Right renal pelvis (tissue), 4 donors: ENCODE results near the gene C1orf21. TPM values are rescaled to one million over a fixed set of nuclear protein-coding genes. Genes with fewer than 3 reads are reported as not detected.

ENCODE experiments used
- DNase-seq, 4 donors: peaks; one replicate each; pipeline ENCODE4 v3.0.0-alpha.2; 2013; ENCODE audit warnings: low read depth in 4 of 4, low spot score in 3 of 4, missing footprints in 1 of 4
- polyA plus RNA-seq, 4 donors: library from polyadenylated mRNA; unstranded; fragments of 120-200 nt; gene quantifications; one replicate each; pipeline ENCODE4 v1.2.1, GENCODE V29; 2013; ENCODE audit not compliant: insufficient read length in 4 of 4

C1orf21 gene
- polyA plus RNA-seq, 4 donors = 38.0 to 44.9 (median 40.7) TPM

DNA sequence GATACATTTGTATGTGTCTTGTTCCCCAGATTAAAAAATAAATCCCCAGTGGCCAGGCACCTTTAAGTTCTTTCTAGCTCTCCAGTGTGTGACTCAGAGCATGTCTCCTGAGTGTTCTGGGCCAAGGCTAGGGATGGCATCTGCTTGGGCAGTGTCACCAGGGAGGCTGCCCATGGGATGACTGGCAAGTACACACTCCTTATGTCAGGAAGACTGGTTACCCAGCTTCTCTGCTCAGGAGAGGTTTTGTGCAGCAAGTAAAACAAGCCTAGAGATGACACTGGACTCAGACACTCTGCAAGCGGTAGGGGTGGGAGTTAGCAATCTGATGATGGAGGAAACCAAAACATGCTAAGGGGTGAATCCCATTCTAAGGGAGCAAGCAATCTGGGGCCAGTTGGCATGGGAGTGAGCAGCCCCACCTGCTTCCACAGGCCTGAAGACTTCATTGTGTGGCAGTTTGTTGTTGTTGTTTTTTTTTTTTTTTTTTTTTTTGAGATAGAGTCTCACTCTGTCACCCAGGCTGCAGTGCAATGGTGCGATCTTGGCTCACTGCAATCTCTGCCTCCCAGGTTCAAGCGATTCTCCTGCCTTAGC lies 230.7 kb downstream of the C1orf21 start:
- no peak for DNase-seq

DNA sequence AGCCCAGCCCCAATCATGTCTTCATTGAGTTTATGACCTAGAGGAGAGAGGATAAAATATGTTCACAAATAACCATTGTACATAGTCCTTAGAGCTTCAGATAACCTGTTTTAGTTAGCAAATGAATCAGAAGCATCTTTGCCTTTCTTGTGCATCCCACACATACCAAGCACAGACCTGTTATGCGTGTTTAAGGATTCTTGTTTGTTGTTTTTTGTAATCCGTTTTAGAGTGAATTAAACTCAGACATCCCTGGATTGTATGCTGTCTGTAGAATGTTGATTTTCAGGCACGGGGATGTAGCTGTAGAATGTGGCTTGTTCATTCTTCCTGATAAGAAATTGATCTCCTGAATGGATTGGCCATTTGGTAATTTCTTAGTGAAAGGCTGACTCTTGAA lies 232.0 kb downstream of the C1orf21 start:
- DNase-seq = no peak

DNA sequence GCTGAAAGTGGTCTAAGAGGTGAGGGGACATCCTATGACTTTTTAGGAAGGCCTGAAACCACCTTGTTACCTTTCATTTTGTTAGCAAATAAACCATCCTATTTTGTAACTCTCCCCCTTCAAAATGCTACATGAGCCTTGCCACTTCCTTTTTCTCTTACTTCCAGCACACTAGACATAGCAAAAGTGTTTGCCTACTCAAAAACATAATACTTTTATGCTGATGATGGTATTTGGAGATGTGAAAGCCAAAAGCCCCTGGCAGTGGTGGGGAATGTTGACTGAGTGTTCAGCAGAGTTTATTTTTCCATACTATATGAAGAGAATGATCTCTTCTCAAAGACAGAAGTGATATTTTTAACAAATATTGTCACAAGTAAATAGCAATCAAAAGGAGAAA lies 233.6 kb downstream of the C1orf21 start:
- DNase-seq = no peak

DNA sequence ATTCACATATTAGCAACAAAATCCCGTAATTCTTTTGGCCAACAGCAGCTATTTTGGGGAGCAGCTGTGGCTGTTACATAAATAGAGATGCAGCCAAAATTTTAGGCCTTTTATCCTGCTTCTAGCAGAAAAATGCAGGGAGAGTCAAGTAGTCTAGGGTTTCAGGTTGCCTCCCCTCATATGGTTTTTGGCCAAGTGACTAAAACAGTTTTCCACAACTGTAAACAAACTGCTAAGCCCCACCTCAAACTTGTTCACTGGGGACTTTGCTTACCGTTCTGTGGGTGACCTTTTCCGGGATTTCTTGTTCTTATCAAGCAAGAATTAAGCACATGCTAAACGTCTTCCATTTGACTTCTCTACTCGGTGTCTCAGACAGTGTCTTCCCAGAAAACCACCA lies 234.4 kb downstream of the C1orf21 start:
- no peak for DNase-seq

DNA sequence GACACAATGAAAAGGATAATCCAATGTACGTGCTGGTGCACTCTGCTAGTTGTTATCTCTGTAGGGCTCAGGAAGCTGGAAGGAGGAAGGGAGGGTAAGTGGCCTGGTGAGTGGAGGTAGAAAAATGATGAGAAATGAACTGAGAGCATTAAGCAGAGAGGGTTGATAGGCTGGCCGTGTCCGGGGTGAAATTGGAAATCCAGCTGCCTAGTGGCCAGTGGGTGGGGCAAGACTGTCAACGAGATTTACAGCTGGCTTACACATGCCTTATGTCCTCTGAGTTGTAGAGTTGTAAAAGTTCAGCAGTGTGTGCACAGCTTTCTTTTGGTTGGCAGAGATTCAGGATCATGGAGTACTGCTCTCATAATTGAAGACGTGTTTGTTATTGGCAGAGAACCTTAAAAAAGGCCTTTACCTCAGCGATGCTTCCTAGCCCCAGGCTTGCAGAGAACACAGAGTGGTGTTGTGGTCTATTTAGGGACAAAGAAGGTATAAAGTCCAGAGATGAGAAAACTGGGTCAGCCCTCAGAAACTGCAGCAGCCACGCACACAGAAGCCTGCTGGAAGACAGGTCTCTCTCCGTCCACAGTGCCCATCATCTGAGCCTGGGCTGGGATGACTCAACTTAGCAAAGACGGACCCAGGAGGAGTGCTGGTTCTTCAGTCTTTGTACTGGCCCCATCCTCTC lies 235.5 kb downstream of the C1orf21 start:
- peak in 3 of 4 donors; percentile 50 to 53 (median 51) for DNase-seq

DNA sequence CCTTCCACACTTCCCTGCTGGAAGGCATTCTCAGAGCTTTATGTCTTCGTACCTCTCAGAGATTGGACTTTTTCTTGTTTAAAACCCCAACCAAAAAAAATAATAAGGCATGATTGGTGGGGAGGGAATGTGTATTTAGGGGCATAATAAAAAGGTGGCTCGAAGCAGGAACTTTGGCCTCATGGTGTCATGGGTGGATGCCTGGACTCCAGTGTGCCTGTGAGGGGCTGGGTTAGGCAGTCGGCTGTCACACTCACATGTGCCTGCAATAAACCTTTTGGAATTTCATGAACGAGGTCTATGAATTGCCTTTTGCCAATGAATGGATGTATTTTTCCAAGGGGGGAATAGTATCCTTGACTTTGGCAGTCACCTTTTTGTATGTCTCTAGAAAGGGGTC lies 236.6 kb downstream of the C1orf21 start:
- no peak for DNase-seq

DNA sequence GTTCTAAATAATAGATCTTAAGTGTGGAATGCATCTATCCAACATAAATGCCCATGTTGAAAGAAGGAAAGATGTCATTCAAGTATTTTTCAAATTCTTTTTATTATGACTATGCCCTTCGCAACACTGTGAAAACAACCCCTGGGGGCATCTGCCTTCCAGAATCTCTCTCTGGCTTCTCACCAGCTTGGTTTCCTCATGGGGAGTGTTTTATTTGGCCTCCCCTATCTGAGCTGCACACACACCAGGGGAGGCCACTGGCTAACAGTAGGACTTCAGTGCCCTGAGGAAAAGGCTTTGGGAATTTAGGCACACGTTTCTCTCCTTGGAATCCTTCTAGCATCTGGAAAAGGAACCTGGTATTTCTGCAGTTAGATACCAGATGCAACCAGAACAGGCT lies 237.2 kb downstream of the C1orf21 start:
- no peak for DNase-seq

DNA sequence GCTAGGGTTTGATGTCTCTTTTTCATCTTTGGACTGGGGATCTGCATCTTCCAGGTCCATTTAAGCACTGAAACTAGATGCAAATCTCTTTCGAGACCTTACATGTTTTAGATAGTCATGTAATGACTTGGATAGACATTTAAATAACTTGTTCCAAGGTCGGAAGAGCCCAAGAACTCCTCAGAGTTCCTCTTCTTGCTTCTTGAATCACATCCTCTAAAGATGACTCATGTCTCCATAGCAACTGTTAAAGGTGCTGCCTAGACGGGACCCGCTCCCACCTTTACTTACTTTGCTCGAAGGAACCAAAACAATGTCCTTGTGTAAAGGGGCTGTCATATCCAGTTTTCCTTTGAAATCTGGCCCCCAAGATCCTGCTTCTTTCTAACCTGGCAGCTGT lies 237.8 kb downstream of the C1orf21 start:
- DNase-seq = no peak

DNA sequence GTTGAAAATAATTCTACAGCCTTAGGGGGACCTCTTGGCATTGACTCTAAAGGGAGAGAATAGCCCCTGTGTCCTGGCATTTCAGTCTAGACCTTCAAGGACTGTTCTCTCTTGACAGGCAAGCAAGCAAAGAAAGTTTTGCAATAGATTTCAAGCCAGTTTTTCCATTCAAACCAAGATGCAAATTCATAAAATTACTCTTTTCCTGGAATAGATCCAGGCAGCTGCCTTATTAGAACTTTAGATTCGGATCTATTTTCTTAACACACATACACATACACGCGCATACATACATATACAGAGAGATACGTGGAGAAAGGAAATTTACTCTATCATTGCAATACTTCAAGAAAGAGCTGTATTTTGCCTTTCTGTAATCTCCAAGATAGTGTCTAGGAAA lies 238.4 kb downstream of the C1orf21 start:
- no peak for DNase-seq

DNA sequence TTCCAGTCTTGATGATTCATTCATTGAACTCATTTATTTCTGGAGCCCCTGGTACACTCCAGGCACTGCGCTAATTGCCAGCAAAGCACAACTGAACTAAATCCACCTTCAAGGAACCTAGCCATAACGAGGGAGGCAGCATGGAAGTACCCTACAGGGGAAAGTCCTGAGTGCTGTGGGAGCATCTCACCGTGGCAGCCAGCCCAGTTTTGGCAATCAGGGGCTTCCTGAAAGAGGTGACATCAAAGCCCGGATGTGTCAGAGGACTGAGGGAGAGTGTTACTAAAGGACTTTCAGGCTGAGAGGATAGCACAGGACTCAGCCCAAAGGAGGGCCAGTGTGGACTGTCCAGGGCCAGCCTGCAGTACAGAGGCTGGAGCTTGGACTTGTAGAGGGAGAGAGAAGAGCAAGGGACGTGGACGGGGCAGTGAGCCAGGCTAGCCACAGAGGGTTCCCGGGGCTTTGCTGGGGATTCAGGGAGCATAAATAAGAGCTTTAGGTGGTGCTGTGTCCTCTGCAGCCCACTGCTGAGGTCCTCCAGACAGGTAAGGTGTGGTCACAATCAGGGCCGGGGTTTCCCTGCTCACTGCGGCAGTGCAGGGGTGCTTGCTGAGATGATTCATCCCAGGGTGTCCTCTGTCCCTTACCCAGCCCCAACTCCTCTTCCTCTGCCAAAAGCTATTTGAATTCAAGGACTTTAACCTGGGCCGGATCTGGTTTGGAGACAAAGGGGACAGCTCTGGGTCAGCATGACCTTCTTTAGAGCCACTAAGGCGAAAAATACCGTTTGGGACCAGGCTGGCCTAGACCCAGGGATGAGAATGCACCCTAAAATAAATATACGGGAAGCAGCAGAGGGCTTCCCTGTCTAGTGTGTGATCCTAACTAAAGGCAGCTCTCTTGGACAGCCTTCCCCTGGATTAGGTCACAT lies 239.5 kb downstream of the C1orf21 start:
- no peak for DNase-seq

DNA sequence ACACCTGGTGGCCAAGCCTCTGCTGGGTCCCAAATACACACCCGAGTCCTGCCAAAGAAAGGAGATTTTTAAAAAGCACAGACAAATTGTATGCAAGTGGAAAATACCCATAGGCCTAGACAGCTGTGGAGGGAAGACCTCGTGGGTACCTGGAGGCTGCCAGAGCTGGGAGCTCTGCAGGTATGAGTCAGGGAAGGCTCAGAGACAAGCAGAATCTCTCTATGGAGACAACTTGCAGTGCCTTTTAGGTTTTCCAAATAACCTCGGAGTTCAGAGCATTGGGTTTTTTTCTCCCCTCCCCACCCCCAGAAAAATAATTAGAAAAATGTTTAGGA lies 240.1 kb downstream of the C1orf21 start:
- DNase-seq = no peak

DNA sequence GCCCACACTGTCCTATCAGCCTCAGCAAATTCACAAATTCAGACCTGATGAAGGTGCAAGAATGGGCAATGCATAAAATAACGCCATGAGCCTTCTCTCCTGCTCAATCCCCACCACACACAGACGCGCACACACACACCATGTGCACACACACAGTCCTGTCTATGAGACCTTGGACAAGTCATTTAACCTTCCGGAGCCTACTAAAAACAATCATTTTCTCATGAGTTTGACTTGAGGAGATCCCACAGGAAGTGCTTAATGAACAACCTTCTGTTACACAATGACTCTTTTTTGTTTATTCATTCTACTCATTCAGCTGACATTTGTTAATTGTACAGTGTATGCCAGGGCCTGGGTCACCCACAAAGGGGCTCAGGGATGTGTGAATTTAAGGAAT lies 242.4 kb downstream of the C1orf21 start:
- no peak for DNase-seq

DNA sequence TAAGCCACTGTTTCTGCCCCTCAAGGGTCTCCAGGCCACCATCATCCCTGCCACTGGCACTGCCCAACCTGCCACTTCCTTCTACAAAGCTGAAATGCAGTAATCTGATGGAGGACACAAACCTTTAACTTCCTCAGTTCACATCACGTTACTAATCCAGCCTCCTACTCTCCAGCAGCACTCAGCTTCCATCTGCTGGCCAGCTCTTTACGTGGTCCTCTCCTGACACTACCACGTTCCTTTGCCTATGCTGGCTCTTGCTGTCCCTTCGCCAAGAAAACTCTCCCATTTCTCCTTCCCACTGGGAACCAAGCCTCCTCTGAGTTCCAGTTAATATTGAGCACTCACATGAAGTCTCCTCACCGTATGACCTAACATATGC lies 243.8 kb downstream of the C1orf21 start:
- DNase-seq = no peak

DNA sequence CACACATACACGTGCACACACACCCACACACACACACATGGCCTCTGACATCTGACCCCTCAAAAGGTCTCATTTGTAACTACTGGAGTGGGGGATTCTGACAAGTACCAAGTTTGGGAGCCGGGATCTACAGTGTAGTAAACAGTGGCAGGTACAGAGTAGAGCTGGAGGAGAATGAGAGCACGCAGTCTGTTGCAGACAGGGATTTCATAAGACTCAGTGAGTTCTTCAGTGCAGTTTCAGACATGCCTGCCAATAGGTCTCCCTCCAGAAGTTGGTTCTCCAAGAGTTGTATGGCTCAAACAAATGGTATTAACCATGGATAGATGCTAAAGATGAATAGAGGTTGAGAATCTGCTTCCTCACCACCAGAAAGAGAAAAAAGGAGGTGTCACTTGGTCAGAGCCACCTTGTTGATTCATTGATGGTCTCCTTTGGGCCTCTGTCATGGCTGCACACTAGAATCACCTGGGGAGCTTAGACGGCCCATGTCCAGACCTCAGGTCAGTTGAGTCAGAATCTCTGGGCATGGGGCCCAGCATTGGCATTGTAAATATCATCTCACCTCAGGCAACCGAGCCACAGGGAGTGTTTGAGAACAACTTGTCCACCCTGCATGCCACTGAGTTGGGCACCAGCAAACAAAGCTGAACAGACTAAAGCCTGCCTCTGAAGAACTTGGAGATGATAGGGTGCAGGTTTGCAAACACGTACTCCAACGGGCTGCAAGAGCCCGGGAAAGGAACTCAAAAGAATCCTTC lies 245.8 kb downstream of the C1orf21 start:
- DNase-seq = no peak

DNA sequence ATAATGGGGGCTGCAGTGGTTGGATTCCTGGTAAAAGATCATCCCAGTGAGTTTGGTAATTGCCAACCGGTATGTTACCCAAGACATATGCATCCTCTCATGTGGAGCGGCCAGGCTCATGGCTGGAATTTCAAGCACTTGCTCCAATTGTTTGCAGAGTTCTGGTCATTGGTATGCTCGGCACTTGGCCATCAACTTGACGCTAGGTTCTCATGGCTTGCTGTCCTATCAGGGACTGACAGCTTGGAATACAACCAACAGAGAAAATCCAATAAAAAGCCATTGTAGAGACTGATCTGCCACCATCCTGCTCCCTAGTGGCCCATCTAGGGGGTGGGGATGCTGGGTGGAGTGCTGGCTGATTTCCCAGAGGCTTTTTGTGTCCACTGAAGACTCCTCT lies 247.0 kb downstream of the C1orf21 start:
- no peak for DNase-seq

DNA sequence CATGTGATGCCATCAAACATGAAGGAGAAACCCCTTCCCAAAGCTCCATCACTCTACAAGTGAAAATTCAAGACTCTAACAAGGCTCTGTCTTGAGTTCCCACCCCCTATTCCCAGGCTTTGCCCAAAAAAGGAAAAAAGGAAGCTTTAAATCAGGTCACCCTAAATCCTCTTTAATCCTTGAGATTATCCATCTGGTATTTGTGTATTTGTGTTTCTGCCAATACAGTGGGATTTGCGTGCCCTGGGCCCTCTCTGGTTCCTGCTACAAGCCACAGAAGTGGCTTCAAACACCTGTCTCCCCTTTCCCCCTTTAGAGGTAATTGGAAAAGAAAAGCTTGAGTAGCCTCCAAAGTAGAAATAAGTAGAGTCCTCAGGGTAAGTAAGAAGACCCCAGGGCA lies 247.5 kb downstream of the C1orf21 start:
- DNase-seq = no peak

DNA sequence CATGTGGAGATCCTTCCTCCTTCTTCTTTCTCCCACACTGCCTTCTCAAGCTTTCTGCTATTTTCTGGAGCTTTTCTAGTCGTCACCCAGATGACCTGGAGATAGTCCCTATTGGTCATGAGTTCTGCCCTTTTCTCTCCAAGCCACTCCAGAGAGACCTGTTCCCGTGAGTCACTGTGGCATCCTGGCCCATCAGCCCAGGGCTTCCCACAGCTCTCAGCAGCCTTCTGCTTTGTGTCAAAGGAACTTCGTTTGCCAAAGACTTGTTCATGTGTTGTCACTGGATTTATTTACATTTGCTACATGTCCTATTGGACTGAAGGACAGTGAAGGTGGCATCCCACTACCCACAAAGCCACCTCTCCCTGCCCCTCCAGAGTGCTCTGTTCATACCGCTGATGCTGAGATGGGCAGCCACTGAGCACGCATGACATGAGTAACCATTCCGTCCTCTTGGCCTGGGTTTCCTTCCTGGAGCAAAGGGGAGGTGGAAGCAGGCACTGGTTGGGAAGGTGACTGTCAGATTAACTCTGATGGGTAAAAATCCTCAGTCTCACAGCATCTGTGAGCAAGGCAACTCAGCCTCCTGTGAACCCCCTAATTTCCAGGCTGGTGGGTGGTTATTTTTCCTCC lies 248.6 kb downstream of the C1orf21 start:
- DNase-seq = no peak

DNA sequence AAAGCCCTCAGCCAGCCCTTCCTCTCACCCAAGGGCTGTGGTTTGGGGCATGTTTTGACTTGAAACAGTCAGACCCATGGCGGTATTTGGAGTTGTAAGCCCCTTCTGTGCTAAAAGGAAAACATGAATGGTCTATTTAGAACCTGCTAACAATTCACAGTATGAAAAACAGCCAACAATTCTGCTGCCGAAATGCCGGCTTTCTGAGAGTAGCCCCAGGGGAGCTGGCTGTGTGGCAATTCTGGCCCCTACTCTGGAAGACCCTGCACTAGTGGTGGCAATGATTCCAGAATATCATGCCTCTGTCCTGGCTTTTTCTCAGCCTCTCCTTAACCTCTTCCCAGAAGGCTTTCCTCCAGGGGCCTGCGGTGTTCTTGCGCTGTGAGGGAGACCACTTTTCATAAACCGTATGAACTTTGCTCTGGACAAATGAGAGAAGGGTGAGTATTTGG lies 249.2 kb downstream of the C1orf21 start:
- DNase-seq = no peak

DNA sequence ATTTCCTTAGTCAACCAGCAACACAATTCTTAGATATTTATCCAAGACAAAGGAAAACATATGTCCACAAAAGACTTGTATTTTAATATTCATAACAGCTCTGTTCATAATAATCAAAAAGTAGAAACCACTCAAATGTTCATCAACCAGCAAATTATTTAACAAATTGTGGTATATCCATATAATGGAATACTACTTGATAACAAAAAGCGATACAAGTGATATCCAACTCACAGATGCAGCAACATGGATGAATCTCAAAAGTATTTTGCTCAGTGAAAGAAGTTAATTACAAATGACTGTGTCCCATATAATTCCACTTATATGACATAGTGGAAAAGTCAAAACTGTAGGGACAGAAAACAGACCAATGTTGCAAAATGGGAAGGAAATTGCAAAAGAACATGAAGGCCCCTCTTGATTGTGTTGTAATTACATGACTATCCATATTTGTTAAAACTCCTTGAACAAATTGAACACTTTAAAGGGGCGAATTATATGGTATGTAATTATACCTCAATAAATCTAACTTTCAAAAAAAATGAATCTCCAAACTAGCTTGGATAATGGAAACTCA lies 250.9 kb downstream of the C1orf21 start:
- no peak for DNase-seq

DNA sequence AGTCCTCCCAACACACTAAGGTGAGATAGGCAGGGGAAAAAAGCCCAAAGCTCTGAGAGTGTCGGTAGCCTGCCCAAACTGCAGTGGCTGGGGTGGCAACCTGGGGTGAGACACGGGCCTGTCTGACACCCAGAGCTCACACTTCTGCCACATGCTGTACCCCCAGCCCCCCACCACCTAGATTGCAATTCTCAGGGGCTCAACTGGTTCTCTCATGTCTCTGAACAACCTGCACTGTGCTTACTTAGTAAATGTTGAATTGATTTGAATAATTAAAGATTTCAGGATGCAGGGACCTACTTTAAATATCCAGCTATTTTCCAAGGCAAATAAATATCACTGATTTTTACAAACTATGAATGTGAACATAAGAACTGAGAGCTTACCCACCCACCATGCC lies 252.4 kb downstream of the C1orf21 start:
- no peak for DNase-seq
